Measurements from ENCODE around the gene KPNA1. TPM values are rescaled to one million over a fixed set of nuclear protein-coding genes. Genes with fewer than 3 reads are reported as not detected.
"Not testable (repeated sequence)": the region's sequence is repeated elsewhere in the genome, so short reads cannot be mapped to it uniquely, and the experiment has no call there.

KPNA1 gene
- total and polyA plus RNA-seq, 3 donors from 2014 or later, result 48.1 to 88.2 (median 64.0) TPM

DNA sequence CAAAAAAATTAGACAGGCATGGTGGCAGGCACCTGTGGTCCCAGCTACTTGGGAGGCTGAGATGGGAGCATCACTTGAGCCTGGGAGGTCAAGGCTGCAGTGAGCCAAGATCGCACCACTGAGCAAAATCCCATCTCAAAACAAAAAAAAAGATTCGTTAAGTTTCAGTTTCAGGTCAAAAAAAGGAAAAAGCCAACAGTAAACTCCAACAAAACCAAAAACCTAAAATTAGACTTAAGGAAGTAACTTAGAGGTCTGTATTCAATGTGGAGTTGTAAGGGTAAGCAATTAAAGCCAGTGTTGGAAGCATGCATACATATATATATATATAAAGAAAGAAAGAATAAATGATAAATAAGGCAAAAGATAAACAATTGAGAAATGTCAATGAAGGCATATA lies 11.8 kb downstream of the KPNA1 start:
- WGBS, 2 donors, result 77 to 80% methylated on average over 2 of the region's 2 CpGs
- intact Hi-C loops (cut with DNase I; ENCODE audit: low total_unique reads), result no loop called here
- no peaks in the 10 kb centered on the region for H3K27me3 ChIP-seq
- TF ChIP-seq POLR2A (IDR thresholded peaks at IDR 0.05), result no peak
- TF ChIP-seq, protein P1, sequence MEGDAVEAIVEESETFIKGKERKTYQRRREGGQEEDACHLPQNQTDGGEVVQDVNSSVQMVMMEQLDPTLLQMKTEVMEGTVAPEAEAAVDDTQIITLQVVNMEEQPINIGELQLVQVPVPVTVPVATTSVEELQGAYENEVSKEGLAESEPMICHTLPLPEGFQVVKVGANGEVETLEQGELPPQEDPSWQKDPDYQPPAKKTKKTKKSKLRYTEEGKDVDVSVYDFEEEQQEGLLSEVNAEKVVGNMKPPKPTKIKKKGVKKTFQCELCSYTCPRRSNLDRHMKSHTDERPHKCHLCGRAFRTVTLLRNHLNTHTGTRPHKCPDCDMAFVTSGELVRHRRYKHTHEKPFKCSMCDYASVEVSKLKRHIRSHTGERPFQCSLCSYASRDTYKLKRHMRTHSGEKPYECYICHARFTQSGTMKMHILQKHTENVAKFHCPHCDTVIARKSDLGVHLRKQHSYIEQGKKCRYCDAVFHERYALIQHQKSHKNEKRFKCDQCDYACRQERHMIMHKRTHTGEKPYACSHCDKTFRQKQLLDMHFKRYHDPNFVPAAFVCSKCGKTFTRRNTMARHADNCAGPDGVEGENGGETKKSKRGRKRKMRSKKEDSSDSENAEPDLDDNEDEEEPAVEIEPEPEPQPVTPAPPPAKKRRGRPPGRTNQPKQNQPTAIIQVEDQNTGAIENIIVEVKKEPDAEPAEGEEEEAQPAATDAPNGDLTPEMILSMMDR (IDR thresholded peaks at IDR 0.05), result no peak
- no peak for DNase-seq
- H3K4me3 ChIP-seq, result no peak overlapping the region
- H3K4me1 ChIP-seq, result peaks cover 4% of the 10 kb centered on the region
- no peak overlapping the region for H3K27ac ChIP-seq
- no peaks in the 10 kb centered on the region for H3K9me3 ChIP-seq
- H3K36me3 ChIP-seq (ENCODE audit: low read depth, missing control alignments), result no peaks in the 10 kb centered on the region

DNA sequence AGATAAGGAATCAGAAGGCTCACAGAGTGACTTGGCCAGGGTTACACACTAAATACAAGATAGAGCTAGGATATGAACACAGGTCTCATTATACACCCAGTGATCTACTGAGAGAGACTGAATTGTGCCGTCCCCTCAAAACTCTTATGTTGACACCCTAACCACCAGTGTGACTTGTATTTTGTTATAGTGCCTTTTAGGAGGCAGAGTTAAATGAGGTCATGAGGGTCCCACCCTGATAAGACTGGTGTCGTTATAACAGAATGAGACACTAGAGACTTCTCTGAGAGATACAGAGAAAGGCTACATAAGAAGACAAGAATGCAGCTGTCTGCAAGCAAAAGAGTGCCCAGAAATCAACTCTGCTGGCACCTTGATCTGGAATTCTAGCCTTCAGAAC lies 12.6 kb downstream of the KPNA1 start:
- no peaks in the 10 kb centered on the region for H3K27me3 ChIP-seq
- no peak overlapping the region for H3K4me3 ChIP-seq
- H3K9me3 ChIP-seq, result no peaks in the 10 kb centered on the region
- no peak for DNase-seq
- no peak overlapping the region for H3K27ac ChIP-seq
- intact Hi-C loops (cut with DNase I; ENCODE audit: low total_unique reads), result no loop called here
- H3K36me3 ChIP-seq (ENCODE audit: low read depth, missing control alignments), result no peaks in the 10 kb centered on the region
- TF ChIP-seq, protein P1 (IDR thresholded peaks at IDR 0.05), result no peak
- no peak for TF ChIP-seq POLR2A (IDR thresholded peaks at IDR 0.05)
- peaks cover 4% of the 10 kb centered on the region for H3K4me1 ChIP-seq
- 58 to 63% methylated on average over 2 of the region's 2 CpGs for WGBS, 2 donors

DNA sequence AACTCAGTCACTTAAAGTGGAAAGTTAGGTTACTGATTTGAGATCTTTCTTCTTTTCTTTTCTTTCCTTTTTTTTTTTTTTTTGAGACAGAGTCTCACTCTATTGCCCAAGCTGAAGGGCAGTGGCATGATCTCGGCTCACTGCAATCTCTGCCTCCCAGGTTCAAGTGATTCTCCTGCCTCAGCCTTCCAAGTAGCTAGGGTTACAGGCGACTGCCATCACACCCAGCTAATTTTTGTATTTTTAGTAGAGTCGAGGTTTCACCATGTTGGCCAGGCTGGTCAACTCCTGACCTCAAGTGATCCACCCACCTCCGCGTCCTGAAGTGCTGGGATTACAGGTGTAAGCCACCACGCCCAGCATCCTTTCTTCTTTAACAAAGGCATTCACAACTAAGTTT lies 13.8 kb downstream of the KPNA1 start:
- H3K27me3 ChIP-seq; DNase-seq; H3K4me1 ChIP-seq; H3K27ac ChIP-seq; intact Hi-C loops (cut with DNase I; ENCODE audit: low total_unique reads); H3K36me3 ChIP-seq (ENCODE audit: low read depth, missing control alignments); H3K4me3 ChIP-seq; H3K9me3 ChIP-seq: not testable (repeated sequence)
- WGBS, 2 donors, result 96 to 97% methylated on average over 6 of the region's 6 CpGs

DNA sequence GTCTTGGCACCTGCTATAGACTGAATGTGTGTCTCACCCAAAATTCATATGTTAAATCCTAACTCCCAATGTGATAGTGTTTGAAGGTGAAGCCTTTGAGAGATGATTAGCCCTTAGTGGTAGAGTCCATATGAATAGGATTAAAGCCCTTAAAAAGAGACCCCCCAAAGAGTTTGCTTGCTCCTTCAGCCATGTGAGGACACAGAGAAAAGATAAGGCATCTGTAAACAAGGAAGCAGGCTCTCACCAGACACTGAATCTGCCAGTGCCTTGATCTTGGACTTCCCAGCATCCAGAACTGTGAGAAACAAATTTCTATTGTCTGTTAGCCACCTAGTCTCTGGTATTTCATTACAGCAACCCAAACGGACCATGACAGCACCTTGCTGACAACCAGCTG lies 16.6 kb downstream of the KPNA1 start:
- intact Hi-C loops (cut with DNase I; ENCODE audit: low total_unique reads), result no loop called here
- DNase-seq, result no peak
- Histone ChIP-seq H3K27me3 (no peaks in the 10 kb centered on the region), H3K4me3 (no peak overlapping the region), H3K36me3 (ENCODE audit: low read depth, missing control alignments) (no peaks in the 10 kb centered on the region), H3K9me3 (no peaks in the 10 kb centered on the region), H3K4me1 (peaks cover 4% of the 10 kb centered on the region), H3K27ac (no peak overlapping the region)
- WGBS, 2 donors, result 64 to 65% methylated on average over 1 of the region's 1 CpG
- TF ChIP-seq, protein P1 (IDR thresholded peaks at IDR 0.05), result no peak
- no peak for TF ChIP-seq POLR2A (IDR thresholded peaks at IDR 0.05)

DNA sequence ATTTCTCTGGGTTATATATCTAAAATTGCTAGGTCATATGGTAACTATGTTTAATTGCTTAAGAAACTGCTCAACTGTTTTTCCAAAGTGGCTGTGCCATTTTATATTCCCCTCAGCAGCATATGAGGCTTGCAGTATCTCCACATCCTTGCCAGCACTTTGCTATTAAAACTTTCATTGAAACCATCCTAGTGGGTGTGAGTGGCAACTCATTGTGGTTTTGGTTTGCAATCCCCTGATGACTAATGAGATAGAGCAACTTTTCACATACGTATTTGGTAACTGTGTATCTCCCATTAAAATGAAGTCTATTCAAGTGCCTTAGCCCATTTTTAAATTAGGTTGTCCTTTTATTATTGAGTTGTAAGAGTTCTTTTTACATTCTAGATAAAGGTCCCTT lies 17.3 kb downstream of the KPNA1 start:
- Histone ChIP-seq H3K4me1 (peaks cover 3% of the 10 kb centered on the region), H3K9me3 (no peaks in the 10 kb centered on the region), H3K27me3 (no peaks in the 10 kb centered on the region), H3K27ac (no peak overlapping the region), H3K4me3 (no peak overlapping the region), H3K36me3 (ENCODE audit: low read depth, missing control alignments) (no peaks in the 10 kb centered on the region)
- no peak for DNase-seq
- WGBS, 2 donors, result 59 to 68% methylated on average over 1 of the region's 1 CpG
- intact Hi-C loops (cut with DNase I; ENCODE audit: low total_unique reads), result no loop called here
- TF ChIP-seq POLR2A (IDR thresholded peaks at IDR 0.05), result no peak
- TF ChIP-seq, protein P1 (IDR thresholded peaks at IDR 0.05), result no peak
